ENCODE results near the gene ADK. TPM values are rescaled to one million over a fixed set of nuclear protein-coding genes. Genes with fewer than 3 reads are reported as not detected.

ADK gene
- total and polyA plus RNA-seq, 2 donors (not counting 3 experiments of a cell fraction or from before 2014, with no cell fraction given) = 11.7 to 46.5 TPM

DNA sequence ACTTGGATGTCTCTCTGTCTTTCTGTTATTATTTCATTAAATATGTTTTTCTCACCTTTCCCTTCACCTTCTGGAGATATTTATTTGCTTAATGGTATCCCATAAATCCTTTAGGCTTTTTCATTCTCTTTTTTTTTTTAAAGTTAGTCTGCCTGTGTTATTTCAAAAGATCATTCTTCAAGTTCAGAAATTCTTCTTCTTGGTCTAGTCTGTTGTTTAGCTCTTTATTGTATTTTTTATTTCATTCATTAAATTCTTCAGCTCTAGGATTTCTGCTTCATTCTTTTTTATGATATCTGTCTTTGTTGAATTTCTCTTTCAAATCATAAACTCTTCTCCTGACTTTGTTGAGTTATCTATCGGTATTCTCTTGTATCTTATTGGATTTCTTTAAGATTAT is 363.3 kb downstream of the ADK start:
- ChIA-PET CTCF (no interaction called here), POLR2A (no interaction called here)
- no peak overlapping the region for H3K27ac ChIP-seq (ENCODE audit: insufficient read depth, low read depth, low read length)
- no peak overlapping the region for H2AFZ ChIP-seq (ENCODE audit: low read depth, low read length)
- H3K4me1 ChIP-seq (ENCODE audit: control insufficient read depth, extremely low read depth, insufficient read depth, low read length) = no peaks in the 10 kb centered on the region
- H3K36me3 ChIP-seq (ENCODE audit: control insufficient read depth in 2 of 2, extremely low read depth in 1 of 2, insufficient read depth in 2 of 2, low read length in 2 of 2) = no peaks in the 10 kb centered on the region
- no peak for TF ChIP-seq MYC (IDR thresholded peaks at IDR 0.05; ENCODE audit: low read depth, low read length)
- no peak for TF ChIP-seq EZH2 (IDR thresholded peaks at IDR 0.05; ENCODE audit: borderline replicate concordance, low read depth, low read length, severe bottlenecking)
- no peak for TF ChIP-seq POLR2AphosphoS5 (IDR thresholded peaks at IDR 0.05; ENCODE audit: insufficient read depth, low read depth, low read length)
- TF ChIP-seq, protein P1, sequence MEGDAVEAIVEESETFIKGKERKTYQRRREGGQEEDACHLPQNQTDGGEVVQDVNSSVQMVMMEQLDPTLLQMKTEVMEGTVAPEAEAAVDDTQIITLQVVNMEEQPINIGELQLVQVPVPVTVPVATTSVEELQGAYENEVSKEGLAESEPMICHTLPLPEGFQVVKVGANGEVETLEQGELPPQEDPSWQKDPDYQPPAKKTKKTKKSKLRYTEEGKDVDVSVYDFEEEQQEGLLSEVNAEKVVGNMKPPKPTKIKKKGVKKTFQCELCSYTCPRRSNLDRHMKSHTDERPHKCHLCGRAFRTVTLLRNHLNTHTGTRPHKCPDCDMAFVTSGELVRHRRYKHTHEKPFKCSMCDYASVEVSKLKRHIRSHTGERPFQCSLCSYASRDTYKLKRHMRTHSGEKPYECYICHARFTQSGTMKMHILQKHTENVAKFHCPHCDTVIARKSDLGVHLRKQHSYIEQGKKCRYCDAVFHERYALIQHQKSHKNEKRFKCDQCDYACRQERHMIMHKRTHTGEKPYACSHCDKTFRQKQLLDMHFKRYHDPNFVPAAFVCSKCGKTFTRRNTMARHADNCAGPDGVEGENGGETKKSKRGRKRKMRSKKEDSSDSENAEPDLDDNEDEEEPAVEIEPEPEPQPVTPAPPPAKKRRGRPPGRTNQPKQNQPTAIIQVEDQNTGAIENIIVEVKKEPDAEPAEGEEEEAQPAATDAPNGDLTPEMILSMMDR (IDR thresholded peaks at IDR 0.05; ENCODE audit: extremely low read depth in 1 of 2, insufficient read depth in 1 of 2, low read depth in 1 of 2, low read length in 2 of 2) = no peak
- TF ChIP-seq FOS (IDR thresholded peaks at IDR 0.05; ENCODE audit: borderline replicate concordance, insufficient read depth, low read length) = no peak
- TF ChIP-seq GATA2 (IDR thresholded peaks at IDR 0.05; ENCODE audit: insufficient read depth, insufficient read length, low read depth, low read length) = no peak
- TF ChIP-seq POLR2A (IDR thresholded peaks at IDR 0.05; ENCODE audit: low read depth, low read length) = no peak
- TF ChIP-seq JUN (IDR thresholded peaks at IDR 0.05; ENCODE audit: borderline replicate concordance, insufficient read depth, insufficient read length, low read depth) = no peak
- TF ChIP-seq, protein P2, sequence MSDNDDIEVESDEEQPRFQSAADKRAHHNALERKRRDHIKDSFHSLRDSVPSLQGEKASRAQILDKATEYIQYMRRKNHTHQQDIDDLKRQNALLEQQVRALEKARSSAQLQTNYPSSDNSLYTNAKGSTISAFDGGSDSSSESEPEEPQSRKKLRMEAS (IDR thresholded peaks at IDR 0.05; ENCODE audit: insufficient read depth, insufficient read length) = no peak
- intact Hi-C loops (cut with micrococcal nuclease) = no loop called here
- dilution Hi-C loops (cut with MboI; ENCODE audit: extremely low pct_ligation_motif_present, low sequenced_read_pairs) = no loop called here
- peaks cover 36% of the 10 kb centered on the region for H3K79me2 ChIP-seq (ENCODE audit: control insufficient read depth, insufficient read depth, low read length)
- FAIRE-seq = no peak
- no peak overlapping the region for H3K4me3 ChIP-seq (replicated peaks in 1 of 3; ENCODE audit: insufficient read depth in 1 of 3, low read depth in 1 of 3, low read length in 3 of 3)
- H4K20me1 ChIP-seq (replicated peaks; ENCODE audit: control insufficient read depth, extremely low read depth, insufficient read depth, low read length) = no peaks in the 10 kb centered on the region
- no TSS peak for BruUV-seq (replicated peaks)
- H3K9ac ChIP-seq (replicated peaks; ENCODE audit: extremely low read depth, insufficient read depth, low read length) = no peak overlapping the region
- no peaks in the 10 kb centered on the region for H3K9me1 ChIP-seq (replicated peaks; ENCODE audit: control insufficient read depth, extremely low read depth, insufficient read depth, low read length)
- no peak overlapping the region for H3K4me2 ChIP-seq (ENCODE audit: insufficient read depth, low read length)
- DNase-seq (ENCODE audit: low read depth, low spot score) = no peak
- peaks cover 3% of the 10 kb centered on the region for H3K9me3 ChIP-seq (replicated peaks; ENCODE audit: control insufficient read depth, insufficient read depth, low read length)
- H3K27me3 ChIP-seq (ENCODE audit: control insufficient read depth in 2 of 2, insufficient read depth in 2 of 2, low read length in 2 of 2) = no peaks in the 10 kb centered on the region

Data from endothelial cell of umbilical vein (primary cell).